LNCaP clone FGC (cell line): Measurements from ENCODE around the gene KCNIP3.
A peak's percentile ranks its signal among the peaks of the same experiment; 100 is the strongest.

ENCODE experiments used
- DNase-seq: peaks from one replicate; pipeline ENCODE4 v3.0.0-alpha.2; 2011; ENCODE audit warnings: low read depth
- H3K4me3 ChIP-seq: 2 replicates; pipeline ENCODE4 v1.5.1; 2011; ENCODE audit warnings: mild to moderate bottlenecking, low read depth, low read length, control low read depth
- CTCF ChIP-seq: IDR thresholded peaks from 2 replicates; pipeline ENCODE4 v1.5.1; 2012; ENCODE audit warnings: mild to moderate bottlenecking; ENCODE audit not compliant: control insufficient read depth, insufficient read depth; ENCODE audit errors: extremely low read depth

The KCNIP3 gene

DNA sequence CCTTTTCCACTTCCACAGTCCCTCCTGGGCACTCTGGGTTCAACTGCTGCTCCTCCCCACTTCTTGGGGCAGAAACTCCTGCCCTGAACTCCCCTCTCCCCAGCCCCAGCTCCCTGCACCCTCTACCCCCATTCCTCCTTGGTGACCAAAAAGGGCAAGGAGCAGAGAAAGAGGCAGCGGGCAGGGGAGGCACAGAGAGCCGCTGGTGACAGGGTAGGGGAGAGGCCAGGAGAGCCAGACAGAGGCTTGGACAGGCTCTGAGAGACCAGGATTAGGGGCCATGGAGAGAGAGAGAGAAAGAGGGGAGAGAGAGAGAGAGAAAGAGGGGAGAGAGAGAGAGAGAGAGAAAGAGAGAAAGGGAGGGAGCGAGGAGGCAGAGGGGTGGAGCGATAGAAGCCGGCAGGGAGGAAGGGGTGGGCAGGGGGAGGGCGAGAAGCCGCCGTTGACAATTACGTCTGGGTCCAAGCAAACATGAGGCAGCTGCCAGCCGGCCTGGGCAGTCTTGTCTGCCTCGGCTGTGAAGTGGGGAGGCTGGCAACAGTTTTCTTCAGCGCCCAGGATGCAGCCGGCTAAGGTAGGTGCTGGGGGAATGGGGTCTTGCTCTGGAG lies at the start of gene KCNIP3:
KCNIP3 (plus strand) TSS at position 468 of the 608 bp plus-strand sequence; CDS start at position 560, 92 bp downstream.
- 0 out of 2 replicates have a peak within 1 kb of the TSS, but pooled peaks have one; percentile 2 for H3K4me3 ChIP-seq
- DNase-seq: peak; percentile 41
- no peak for TF ChIP-seq CTCF

- H3K4me3 ChIP-seq: no peak overlapping the region
- TF ChIP-seq CTCF: no peak
- no peak for DNase-seq
Measured at GRCh38 chr2:95258271-95258670, 38.9 kb upstream of the KCNIP3 start.

- no peak for DNase-seq
- TF ChIP-seq CTCF: no peak
- H3K4me3 ChIP-seq: no peak overlapping the region
Measured at GRCh38 chr2:95260028-95261023, 36.8 kb upstream of the KCNIP3 start.

DNA sequence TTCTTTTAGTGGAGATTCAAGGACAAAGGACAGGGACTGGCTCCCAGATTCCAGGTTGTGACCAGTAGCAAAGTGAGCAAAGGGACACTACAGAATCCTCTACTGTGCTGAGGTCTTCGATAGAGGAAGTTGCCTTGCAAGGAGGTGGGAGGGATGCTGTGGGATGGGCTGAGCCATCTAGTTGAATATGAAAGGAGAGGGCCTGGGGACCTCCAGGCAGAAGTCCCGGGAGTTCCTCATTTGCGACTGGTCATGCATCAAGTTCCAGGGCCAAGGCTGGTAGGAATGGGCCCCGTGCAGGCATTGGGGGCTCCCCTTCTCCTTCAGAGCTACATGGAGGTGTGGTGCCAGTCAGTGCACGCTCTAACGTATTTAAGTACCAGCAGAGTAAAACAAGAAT lies 35.5 kb upstream of the KCNIP3 start:
- TF ChIP-seq CTCF: no peak
- H3K4me3 ChIP-seq: no peak overlapping the region
- DNase-seq: no peak

- TF ChIP-seq CTCF: no peak
- H3K4me3 ChIP-seq: no peak overlapping the region
- DNase-seq: no peak
Measured at GRCh38 chr2:95262896-95263542, 34.1 kb upstream of the KCNIP3 start.

DNA sequence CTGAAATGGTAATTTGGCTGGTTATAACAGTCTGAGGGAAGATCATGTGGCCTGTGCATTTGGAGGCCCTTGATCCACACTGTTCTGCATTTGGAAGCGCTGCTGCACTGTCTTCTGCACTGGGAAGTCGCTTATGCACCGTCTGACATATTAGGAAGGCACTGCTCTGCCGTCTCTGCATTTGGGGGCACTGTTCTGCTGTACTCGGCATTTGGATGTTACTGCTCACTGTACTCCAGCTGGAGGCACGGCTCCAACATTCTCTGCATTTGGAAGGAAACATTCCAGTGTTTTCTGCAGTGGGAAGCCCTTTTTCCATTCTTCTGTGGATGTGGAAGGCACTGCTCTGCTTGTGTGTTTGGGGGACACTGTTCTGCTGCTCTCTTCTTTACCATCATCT lies 32.5 kb upstream of the KCNIP3 start:
- TF ChIP-seq CTCF: no peak
- no peak for DNase-seq
- H3K4me3 ChIP-seq: no peak overlapping the region
